ENCODE data around the gene ZBTB4. TPM values are rescaled to one million over a fixed set of nuclear protein-coding genes. Genes with fewer than 3 reads are reported as not detected.
"Not testable (repeated sequence)": the region's sequence is repeated elsewhere in the genome, so short reads cannot be mapped to it uniquely, and the experiment has no call there.

The ZBTB4 gene
- total and polyA plus RNA-seq, 9 of the 15 experiments (the other 6 are each of a cell fraction or from before 2014, with no cell fraction given) = 0.92 to 6.9 (median 3.3) TPM

GRCh38 chr17:7481275-7481674 lies 1.8 kb upstream of the ZBTB4 start, which contains the start of gene SLC35G6:
SLC35G6 (plus strand) TSS chr17:7481446; CDS start chr17:7481517, 71 bp downstream.
- H4K20me1 ChIP-seq (replicated peaks; ENCODE audit: control insufficient read depth, insufficient read depth, low read length); CTCF ChIA-PET (ENCODE audit: low intra/inter-chr PET ratio); ATAC-seq; H3K27me3 ChIP-seq (ENCODE audit: control insufficient read depth in 2 of 2, insufficient read depth in 2 of 2, low read length in 2 of 2); H3K9me1 ChIP-seq (ENCODE audit: control insufficient read depth, insufficient read depth, low read length); DNase-seq (ENCODE audit: extremely low read depth in 1 of 4, low spot score in 3 of 4); H2AFZ ChIP-seq (ENCODE audit: low read depth, low read length); in situ Hi-C loops (cut with MboI); FAIRE-seq; H3K4me3 ChIP-seq; H3K36me3 ChIP-seq (ENCODE audit: control insufficient read depth, insufficient read depth, low read length); BruUV-seq (replicated peaks); H3K4me2 ChIP-seq (ENCODE audit: insufficient read depth, low read length); H3K9me3 ChIP-seq (replicated peaks; ENCODE audit: control insufficient read depth, insufficient read depth, low read depth, low read length): not testable (repeated sequence)
- intact Hi-C loops (cut with micrococcal nuclease) = loop anchor here (5.0 kb wide), 3 partner anchors 44 to 129 kb away; partner anchors contain the start of genes FGF11, KCTD11, TMEM102 and TMEM256
- Histone ChIP-seq H3K4me1 (replicated peaks in 1 of 2; ENCODE audit: control insufficient read depth in 2 of 2, insufficient read depth in 2 of 2, low read length in 2 of 2) (peaks cover 26 to 59% of the 10 kb centered on the region in 2 experiments; a peak in 4 of 5 replicates), H3K9ac (ENCODE audit: insufficient read depth in 1 of 2, low read depth in 2 of 2, low read length in 2 of 2) (peak within 1 kb of the TSS; percentile 92 to 99), H3K79me2 (ENCODE audit: control insufficient read depth, insufficient read depth, low read length) (peaks cover 58% of the 10 kb centered on the region), H3K27ac (ENCODE audit: extremely low read depth, low read depth, low read length) (peak within 1 kb of the TSS; percentile 91)
- POLR2A ChIA-PET = interaction anchor here (0.7 to 1.3 kb wide), 2 partner anchors 14 to 77 kb away, joined by 3 read pairs; partner anchors contain the start of gene TMEM256
- 93% methylated on average over 4 of the region's 4 CpGs for WGBS (ENCODE audit: insufficient coverage, low coverage, missing lambda C conversion rate)

GRCh38 chr17:7480089-7480384 lies 606 bp upstream of the ZBTB4 start:
- TF ChIP-seq SMARCE1 (IDR thresholded peaks at IDR 0.05) (0 out of 2 replicates have a peak, but pooled peaks have one; percentile 25), HCFC1 (IDR thresholded peaks at IDR 0.05; ENCODE audit: low read depth, low read length) (no peak), NRF1 (conservative IDR thresholded peaks at IDR 0.05 in 1 of 2, IDR thresholded peaks at IDR 0.05 in 1 of 2) (peak in 1 of 2 experiments; percentile 27; a peak in 2 of 4 replicates), MAZ (CRISPR knock-in tag; conservative IDR thresholded peaks at IDR 0.05 in 1 of 2, IDR thresholded peaks at IDR 0.05 in 1 of 2) (0 out of 4 replicates have a peak, but pooled peaks of 1 of the 2 experiments have one; percentile 6), NFRKB (IDR thresholded peaks at IDR 0.05; ENCODE audit: low read depth) (0 out of 2 replicates have a peak, but pooled peaks have one; percentile 2), DPF2 (IDR thresholded peaks at IDR 0.05) (0 out of 2 replicates have a peak, but pooled peaks have one; percentile 8)
- TF ChIP-seq, protein P1, sequence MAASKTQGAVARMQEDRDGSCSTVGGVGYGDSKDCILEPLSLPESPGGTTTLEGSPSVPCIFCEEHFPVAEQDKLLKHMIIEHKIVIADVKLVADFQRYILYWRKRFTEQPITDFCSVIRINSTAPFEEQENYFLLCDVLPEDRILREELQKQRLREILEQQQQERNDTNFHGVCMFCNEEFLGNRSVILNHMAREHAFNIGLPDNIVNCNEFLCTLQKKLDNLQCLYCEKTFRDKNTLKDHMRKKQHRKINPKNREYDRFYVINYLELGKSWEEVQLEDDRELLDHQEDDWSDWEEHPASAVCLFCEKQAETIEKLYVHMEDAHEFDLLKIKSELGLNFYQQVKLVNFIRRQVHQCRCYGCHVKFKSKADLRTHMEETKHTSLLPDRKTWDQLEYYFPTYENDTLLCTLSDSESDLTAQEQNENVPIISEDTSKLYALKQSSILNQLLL (CRISPR knock-in tag; IDR thresholded peaks at IDR 0.05; ENCODE audit: borderline replicate concordance) = no peak
- TF ChIP-seq, protein P2, sequence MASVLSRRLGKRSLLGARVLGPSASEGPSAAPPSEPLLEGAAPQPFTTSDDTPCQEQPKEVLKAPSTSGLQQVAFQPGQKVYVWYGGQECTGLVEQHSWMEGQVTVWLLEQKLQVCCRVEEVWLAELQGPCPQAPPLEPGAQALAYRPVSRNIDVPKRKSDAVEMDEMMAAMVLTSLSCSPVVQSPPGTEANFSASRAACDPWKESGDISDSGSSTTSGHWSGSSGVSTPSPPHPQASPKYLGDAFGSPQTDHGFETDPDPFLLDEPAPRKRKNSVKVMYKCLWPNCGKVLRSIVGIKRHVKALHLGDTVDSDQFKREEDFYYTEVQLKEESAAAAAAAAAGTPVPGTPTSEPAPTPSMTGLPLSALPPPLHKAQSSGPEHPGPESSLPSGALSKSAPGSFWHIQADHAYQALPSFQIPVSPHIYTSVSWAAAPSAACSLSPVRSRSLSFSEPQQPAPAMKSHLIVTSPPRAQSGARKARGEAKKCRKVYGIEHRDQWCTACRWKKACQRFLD (CRISPR knock-in tag; IDR thresholded peaks at IDR 0.05) = 0 out of 2 replicates have a peak, but pooled peaks have one; percentile 24

More at GRCh38 chr17:7480089-7480384, 606 bp upstream of the ZBTB4 start:
- H3K9me3 ChIP-seq (replicated peaks; ENCODE audit: control insufficient read depth, insufficient read depth, low read depth, low read length) = no peaks in the 10 kb centered on the region
- POLR2A ChIA-PET = interaction anchor here (1.0 to 1.3 kb wide), 6 partner anchors 9 to 126 kb away, joined by 3 to 7 read pairs (median 4); partner anchors contain the start of gene TMEM256
- FAIRE-seq (peak; percentile 75), DNase-seq (ENCODE audit: extremely low read depth in 1 of 4, low spot score in 3 of 4) (no peak), ATAC-seq (no peak)
- H2AFZ ChIP-seq (ENCODE audit: low read depth, low read length) = peak overlapping the region; percentile 26
- H3K9ac ChIP-seq (ENCODE audit: insufficient read depth in 1 of 2, low read depth in 2 of 2, low read length in 2 of 2) = peak overlapping the region; percentile 60 to 92
- CTCF ChIA-PET (ENCODE audit: low intra/inter-chr PET ratio) = no interaction called here
- H3K4me1 ChIP-seq (replicated peaks in 1 of 2; ENCODE audit: control insufficient read depth in 2 of 2, insufficient read depth in 2 of 2, low read length in 2 of 2) = peaks cover 38 to 69% of the 10 kb centered on the region in 2 experiments
- no peaks in the 10 kb centered on the region for H3K9me1 ChIP-seq (ENCODE audit: control insufficient read depth, insufficient read depth, low read length)
- no TSS peak for BruUV-seq (replicated peaks)
- 0 out of 2 replicates have a peak, but pooled peaks cover 13% of the 10 kb centered on the region for H4K20me1 ChIP-seq (replicated peaks; ENCODE audit: control insufficient read depth, insufficient read depth, low read length)
- H3K27me3 ChIP-seq (ENCODE audit: control insufficient read depth in 2 of 2, insufficient read depth in 2 of 2, low read length in 2 of 2) = no peaks in the 10 kb centered on the region
- 15% methylated on average over 7 of the region's 8 CpGs for WGBS (ENCODE audit: insufficient coverage, low coverage, missing lambda C conversion rate)
- intact Hi-C loops (cut with micrococcal nuclease) (loop anchor here (5.0 kb wide), 3 partner anchors 43 to 128 kb away; partner anchors contain the start of genes FGF11, KCTD11, TMEM102 and TMEM256), in situ Hi-C loops (cut with MboI) (no loop called here)
- H3K4me2 ChIP-seq (ENCODE audit: insufficient read depth, low read length) = peak overlapping the region; percentile 83
- peak overlapping the region; percentile 70 for H3K4me3 ChIP-seq
- H3K79me2 ChIP-seq (ENCODE audit: control insufficient read depth, insufficient read depth, low read length) = peaks cover 59% of the 10 kb centered on the region
- no peaks in the 10 kb centered on the region; the same call in 2 of the 3 replicates for H3K36me3 ChIP-seq (ENCODE audit: control insufficient read depth, insufficient read depth, low read length)
- peak overlapping the region; percentile 91 for H3K27ac ChIP-seq (ENCODE audit: extremely low read depth, low read depth, low read length)
